DMS53 (cell line): ENCODE measurements around the gene CLN6.
"Not testable (repeated sequence)": the region's sequence is repeated elsewhere in the genome, so short reads cannot be mapped to it uniquely, and the experiment has no call there.

Experiments used
- DNase-seq: peaks from one replicate; lab custom pipeline; 2025; lab: John Stamatoyannopoulos, UW

The CLN6 gene

GRCh38 chr15:68256675-68257450 lies 27.3 kb upstream of the CLN6 start:
- DNase-seq, result peak; percentile 96

- peak; percentile 91 for DNase-seq
Observed at GRCh38 chr15:68252925-68253534, 23.5 kb upstream of the CLN6 start.

GRCh38 chr15:68249058-68249713 lies 19.7 kb upstream of the CLN6 start:
- no peak for DNase-seq

- no peak for DNase-seq
Observed at GRCh38 chr15:68244235-68244634, 14.7 kb upstream of the CLN6 start.

GRCh38 chr15:68241088-68241935 lies 11.8 kb upstream of the CLN6 start:
- no peak for DNase-seq

- DNase-seq, result no peak
Observed at GRCh38 chr15:68239025-68239424, 9.5 kb upstream of the CLN6 start.

- no peak for DNase-seq
Observed at GRCh38 chr15:68235022-68235421, 5.5 kb upstream of the CLN6 start.

- DNase-seq, result not testable (repeated sequence)
Observed at GRCh38 chr15:68234520-68234919, 5.0 kb upstream of the CLN6 start.

GRCh38 chr15:68234060-68234459 lies 4.5 kb upstream of the CLN6 start:
- DNase-seq, result no peak

GRCh38 chr15:68232937-68233336 lies 3.4 kb upstream of the CLN6 start:
- no peak for DNase-seq

- peak; percentile 22 for DNase-seq
Observed at GRCh38 chr15:68232449-68232848, 2.9 kb upstream of the CLN6 start.

GRCh38 chr15:68231102-68231818 lies 1.7 kb upstream of the CLN6 start:
- DNase-seq, result no peak

- peak; percentile 47 for DNase-seq
Observed at GRCh38 chr15:68230157-68231100, 901 bp upstream of the CLN6 start.

- peak; percentile 54 for DNase-seq
Observed at GRCh38 chr15:68228971-68229385, 550 bp downstream of the CLN6 start.

GRCh38 chr15:68228143-68228970 lies 1.2 kb downstream of the CLN6 start:
- peak; percentile 38 for DNase-seq

GRCh38 chr15:68227643-68228142 lies 1.8 kb downstream of the CLN6 start:
- DNase-seq, result no peak

GRCh38 chr15:68225442-68225841 lies 4.1 kb downstream of the CLN6 start:
- not testable (repeated sequence) for DNase-seq

- no peak for DNase-seq
Observed at GRCh38 chr15:68224546-68225250, 4.8 kb downstream of the CLN6 start.

GRCh38 chr15:68224108-68224507 lies 5.4 kb downstream of the CLN6 start:
- no peak for DNase-seq
